Fibroblast of pulmonary artery (primary cell): ENCODE measurements around the gene PLPP2.

Experiments
- DNase-seq: peaks from one replicate; pipeline ENCODE4 v3.0.0-alpha.2; 2010; ENCODE audit warnings: low read depth
- H3K4me3 ChIP-seq: replicated peaks from 2 replicates; pipeline ENCODE4 v1.5.1; 2011; ENCODE audit warnings: low read depth, mild to moderate bottlenecking, control low read depth, low read length, moderate library complexity
- TF ChIP-seq, protein P1 (sequence below): IDR thresholded peaks from 2 replicates; pipeline ENCODE4 v1.5.1; 2011; ENCODE audit warnings: mild to moderate bottlenecking, control low read depth, low read length, inconsistent platforms; ENCODE audit errors: missing control alignments

PLPP2 gene

DNA sequence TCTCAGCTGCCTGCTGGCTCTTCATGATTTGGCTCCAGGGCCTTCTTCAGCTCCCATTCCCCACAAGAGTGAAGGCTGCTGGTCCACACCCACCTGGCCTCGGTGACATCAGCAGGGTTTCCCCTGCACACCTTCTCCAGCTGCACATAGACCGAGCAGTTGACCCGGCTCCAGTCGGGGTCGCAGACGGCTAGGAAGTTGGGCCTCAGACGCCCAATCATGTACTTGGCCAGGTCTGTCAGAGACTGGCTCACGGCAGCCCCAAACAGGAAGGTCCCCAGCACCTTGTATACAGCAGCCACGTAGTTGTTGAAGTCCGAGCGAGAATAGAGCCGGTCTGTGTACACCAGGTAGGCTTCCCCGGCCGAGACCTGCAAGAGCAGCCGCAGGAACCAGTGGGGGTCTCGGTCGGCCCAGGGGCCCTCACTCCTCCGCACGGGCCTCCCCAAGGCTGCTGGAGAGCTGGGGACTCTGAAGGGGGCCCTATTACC, 3.8 kb downstream of the PLPP2 start:
- TF ChIP-seq, protein P1, sequence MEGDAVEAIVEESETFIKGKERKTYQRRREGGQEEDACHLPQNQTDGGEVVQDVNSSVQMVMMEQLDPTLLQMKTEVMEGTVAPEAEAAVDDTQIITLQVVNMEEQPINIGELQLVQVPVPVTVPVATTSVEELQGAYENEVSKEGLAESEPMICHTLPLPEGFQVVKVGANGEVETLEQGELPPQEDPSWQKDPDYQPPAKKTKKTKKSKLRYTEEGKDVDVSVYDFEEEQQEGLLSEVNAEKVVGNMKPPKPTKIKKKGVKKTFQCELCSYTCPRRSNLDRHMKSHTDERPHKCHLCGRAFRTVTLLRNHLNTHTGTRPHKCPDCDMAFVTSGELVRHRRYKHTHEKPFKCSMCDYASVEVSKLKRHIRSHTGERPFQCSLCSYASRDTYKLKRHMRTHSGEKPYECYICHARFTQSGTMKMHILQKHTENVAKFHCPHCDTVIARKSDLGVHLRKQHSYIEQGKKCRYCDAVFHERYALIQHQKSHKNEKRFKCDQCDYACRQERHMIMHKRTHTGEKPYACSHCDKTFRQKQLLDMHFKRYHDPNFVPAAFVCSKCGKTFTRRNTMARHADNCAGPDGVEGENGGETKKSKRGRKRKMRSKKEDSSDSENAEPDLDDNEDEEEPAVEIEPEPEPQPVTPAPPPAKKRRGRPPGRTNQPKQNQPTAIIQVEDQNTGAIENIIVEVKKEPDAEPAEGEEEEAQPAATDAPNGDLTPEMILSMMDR = no peak
- H3K4me3 ChIP-seq = no peak overlapping the region
- DNase-seq = no peak

DNA sequence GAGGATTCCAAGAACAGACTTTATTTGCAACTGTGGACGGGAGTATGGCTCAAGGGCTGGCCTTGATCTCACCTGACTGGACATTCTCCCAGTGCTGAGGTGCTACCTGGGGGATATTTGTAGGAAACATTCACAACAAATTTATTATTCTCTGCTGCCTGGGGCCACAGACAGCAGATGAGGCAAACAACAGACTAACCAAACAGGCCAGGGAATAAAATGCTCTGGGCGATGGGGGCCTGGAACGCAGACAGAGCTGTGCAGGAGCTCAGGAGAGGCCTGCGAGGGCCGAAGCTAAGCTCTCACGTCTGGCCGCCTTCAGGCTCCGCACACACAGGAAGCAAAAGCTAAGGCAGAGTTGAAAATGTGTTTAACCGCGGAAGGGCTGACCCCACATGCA, 7.8 kb downstream of the PLPP2 start:
- TF ChIP-seq, protein P1 = no peak
- no peak for DNase-seq
- no peak overlapping the region for H3K4me3 ChIP-seq

DNA sequence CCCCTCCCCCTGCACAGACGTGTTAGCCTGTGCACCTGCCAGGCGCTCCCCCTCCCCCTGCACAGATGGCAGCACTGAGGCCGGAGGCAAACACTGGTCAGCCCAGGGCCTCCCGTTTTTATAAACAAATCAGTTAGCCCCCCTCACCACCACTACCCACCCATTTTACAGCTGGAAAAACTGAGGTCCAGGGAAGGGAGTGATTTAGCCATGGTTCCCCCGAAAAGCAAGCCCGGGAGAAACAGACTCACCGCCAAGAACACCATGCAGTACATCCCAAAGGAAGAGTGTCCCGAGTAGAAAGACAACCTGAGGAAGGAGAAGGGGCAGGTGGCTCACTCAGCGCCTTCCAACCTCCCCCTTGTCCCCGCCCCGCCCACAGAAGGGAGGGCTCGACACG, 8.7 kb downstream of the PLPP2 start:
- no peak overlapping the region for H3K4me3 ChIP-seq
- TF ChIP-seq, protein P1 = no peak
- DNase-seq = no peak

DNA sequence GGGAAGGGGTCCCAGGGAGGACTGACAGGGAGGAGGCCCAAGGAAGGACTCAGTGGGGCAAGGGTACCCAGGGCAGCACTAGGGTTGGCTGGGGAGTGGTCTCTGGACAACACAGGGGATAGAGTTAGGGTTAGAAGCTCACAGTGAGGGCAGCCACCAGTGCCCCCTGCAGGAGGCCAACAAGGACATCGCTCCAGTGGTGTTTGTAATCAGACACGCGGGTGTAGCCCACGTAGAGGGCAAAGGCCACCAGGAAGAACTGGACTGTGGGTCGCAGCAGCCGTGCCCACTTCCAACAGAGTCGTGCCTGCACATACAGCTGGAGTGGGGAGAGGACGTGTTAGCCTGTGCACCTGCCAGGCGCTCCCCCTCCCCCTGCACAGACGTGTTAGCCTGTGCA, 9.2 kb downstream of the PLPP2 start:
- DNase-seq = no peak
- H3K4me3 ChIP-seq = no peak overlapping the region
- TF ChIP-seq, protein P1 = no peak

DNA sequence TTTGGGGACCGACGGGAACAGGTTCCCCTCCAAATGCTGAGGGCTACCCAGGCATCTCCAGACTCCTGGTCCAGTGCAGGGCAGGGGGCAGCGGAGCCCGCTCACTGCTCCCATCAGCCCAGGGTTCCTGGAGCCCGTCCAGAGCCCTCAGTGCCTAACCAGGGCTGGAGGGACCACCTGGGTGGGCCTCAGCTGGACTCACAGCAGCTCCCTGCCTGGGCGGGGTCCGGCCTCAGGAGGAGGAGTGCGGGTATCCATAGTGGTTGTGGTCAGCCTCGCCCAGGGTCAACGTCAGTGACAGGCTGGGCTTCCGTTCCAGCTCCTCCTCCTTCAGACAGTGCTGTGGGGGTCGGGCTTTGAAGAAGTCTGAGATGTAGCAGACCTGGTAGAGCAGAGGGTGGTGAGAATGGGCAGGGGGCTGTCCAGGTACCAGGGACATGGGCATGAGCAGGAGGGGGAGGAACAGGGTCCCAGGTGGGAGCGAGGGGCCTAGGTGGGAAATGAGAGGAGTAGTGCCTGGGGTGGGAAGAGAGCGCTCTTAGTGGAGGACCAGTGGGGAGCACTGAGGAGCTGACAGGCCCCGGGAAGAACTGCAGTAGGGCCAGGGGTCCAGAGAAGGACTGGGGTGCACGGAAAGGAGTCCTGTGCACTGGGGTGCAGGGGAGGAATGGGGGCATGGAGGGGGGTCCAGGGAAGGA, 9.9 kb downstream of the PLPP2 start:
- DNase-seq = no peak
- TF ChIP-seq, protein P1 = no peak
- no peak overlapping the region for H3K4me3 ChIP-seq

DNA sequence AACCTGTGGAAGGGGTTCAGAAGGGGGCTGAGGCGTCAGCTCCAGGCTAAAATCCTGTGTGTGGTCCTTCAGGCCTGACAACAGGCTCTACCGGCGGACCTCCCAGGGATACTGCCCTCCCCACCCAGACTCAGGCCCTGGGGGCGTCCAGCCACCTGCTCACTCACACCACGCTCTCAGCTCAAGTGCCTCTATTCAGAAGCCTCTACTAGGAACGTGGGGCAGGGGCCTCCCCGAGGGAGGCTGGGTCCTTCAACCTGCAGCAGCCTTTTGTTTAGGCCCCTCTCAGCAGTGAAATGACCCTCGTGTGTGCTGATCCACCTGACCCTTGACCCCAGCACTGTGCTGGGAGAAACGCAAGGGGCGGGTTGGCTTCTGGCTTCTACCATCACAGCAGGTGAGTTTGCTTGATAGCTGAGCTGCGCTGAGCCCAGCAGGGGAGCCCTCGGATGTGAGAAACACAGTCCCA, 10.6 kb downstream of the PLPP2 start:
- TF ChIP-seq, protein P1 = no peak
- DNase-seq = no peak

DNA sequence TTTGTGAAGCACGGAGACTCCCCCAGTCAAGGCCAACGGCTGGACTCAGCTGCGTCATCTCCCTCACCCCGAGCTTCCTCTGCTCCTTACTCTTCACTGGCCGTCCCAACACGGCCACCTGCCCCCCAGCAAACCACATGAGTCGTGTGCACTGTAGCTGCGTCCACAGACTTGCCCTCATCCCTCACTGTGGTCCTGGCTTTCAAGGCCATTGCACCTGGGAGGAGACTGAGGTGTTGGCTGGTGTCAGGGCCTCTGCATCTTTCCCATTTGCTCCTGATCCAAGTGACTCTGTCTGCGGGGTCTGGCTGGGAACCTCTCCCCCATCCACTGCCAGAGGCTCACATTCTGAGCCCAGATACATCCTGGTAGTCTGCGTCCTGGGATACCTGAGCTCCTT, 11.5 kb downstream of the PLPP2 start:
- no peak overlapping the region for H3K4me3 ChIP-seq
- DNase-seq = no peak
- TF ChIP-seq, protein P1 = no peak

More for the DNA sequence above, 10.6 kb downstream of the PLPP2 start:
- H3K4me3 ChIP-seq = no peak overlapping the region
